Measurements from ENCODE around the gene FPR1. TPM values are rescaled to one million over a fixed set of nuclear protein-coding genes. Genes with fewer than 3 reads are reported as not detected.
"Not testable (repeated sequence)": the region's sequence is repeated elsewhere in the genome, so short reads cannot be mapped to it uniquely, and the experiment has no call there.

FPR1 gene
- total RNA-seq, 8 experiments from 2014 or later, result 0.36 to 0.97 (median 0.43) TPM; not detected in 5

DNA sequence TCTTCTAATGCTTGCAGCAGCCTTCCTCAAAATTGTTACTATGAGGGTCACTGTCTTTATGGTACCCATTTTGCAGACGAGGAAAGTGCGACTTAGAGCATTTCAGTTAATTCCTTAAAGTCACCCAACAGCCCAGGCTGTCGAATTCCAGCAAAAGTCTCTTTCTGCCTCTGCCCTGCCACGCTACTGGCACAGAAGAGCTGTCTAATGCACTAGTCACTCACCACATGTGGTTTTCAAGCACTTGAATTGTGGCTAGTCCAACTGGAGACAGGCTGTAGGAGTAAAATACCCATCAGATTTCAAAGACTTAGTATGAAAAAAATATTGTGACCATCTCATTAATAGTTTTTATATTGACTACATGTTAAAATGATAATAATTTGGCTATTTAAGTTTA lies 1.7 kb downstream of the FPR1 start:
- 20 to 69% (median 47%) methylated on average over 1 to 4 of the region's 4 CpGs; no CpG with 5 or more reads in 2 of the 10 experiments for WGBS, 10 experiments
- H3K4me3 ChIP-seq, result no peak overlapping the region
- no peak overlapping the region for H3K27ac ChIP-seq
- H3K4me1 ChIP-seq (replicated peaks in 1 of 2), result no peaks in the 10 kb centered on the region
- in situ Hi-C loops (cut with MboI; ENCODE audit: low pct_unique_long_range_greater_than_20kb in 2 of 9, low sequenced_read_pairs in 9 of 9, unreplicated experiment in 9 of 9), result no loop called here
- no peak for ATAC-seq (replicated peaks in 6 of 8)

DNA sequence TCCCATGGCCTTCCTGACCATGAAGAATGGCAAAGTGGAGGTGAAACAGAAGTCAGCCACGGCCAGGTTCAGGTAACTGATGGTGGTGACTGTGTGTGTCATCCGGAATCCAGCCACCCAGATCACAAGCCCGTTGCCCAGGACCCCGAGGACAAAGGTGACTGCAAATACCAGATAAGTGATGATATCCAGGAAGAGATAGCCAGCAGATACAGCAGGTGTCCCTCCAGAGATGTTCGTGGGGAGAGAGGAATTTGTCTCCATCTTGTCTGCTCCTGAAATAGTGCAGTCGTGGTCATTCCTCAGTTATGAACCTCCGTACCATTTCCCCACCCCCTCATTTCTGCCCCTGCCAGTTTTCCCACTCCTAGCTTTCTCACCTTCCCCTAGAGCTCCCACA lies 4.9 kb downstream of the FPR1 start:
- H3K4me3 ChIP-seq, result no peak overlapping the region
- in situ Hi-C loops (cut with MboI; ENCODE audit: low pct_unique_long_range_greater_than_20kb in 2 of 9, low sequenced_read_pairs in 9 of 9, unreplicated experiment in 9 of 9), result no loop called here
- no peak overlapping the region for H3K27ac ChIP-seq
- H3K4me1 ChIP-seq (replicated peaks in 1 of 2), result no peaks in the 10 kb centered on the region
- WGBS, 10 experiments, result 17 to 83% (median 67%) methylated on average over 1 to 3 of the region's 7 CpGs; no CpG with 5 or more reads in 5 of the 10 experiments
- no peak for ATAC-seq (replicated peaks in 6 of 8)

DNA sequence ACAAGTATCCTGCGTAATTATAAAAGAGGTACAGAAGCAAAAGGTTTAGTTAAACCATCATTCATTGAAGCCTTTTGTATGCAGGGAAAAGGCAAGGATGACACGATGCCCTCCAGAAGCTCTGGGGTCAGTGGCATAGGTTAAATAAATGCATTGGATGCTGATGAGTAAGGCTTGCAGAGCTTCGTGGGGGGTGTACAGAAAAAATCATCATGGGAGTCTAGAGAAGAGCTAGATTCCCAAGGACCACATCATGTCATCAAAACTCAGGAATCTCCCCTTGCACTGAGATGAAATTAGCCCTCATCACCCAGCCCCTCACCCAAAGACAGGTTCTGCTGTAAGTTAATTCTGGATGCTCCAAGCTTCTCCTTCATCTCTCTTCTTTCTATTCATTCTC lies 8.3 kb downstream of the FPR1 start:
- Histone ChIP-seq H3K4me1 (replicated peaks in 1 of 2) (no peaks in the 10 kb centered on the region), H3K4me3 (no peak overlapping the region), H3K27ac (no peak overlapping the region)
- no peak for ATAC-seq (replicated peaks in 6 of 8)
- in situ Hi-C loops (cut with MboI; ENCODE audit: low pct_unique_long_range_greater_than_20kb in 2 of 9, low sequenced_read_pairs in 9 of 9, unreplicated experiment in 9 of 9), result no loop called here
- 13 to 86% (median 48%) methylated on average over 1 to 3 of the region's 3 CpGs; no CpG with 5 or more reads in 1 of the 10 experiments for WGBS, 10 experiments

DNA sequence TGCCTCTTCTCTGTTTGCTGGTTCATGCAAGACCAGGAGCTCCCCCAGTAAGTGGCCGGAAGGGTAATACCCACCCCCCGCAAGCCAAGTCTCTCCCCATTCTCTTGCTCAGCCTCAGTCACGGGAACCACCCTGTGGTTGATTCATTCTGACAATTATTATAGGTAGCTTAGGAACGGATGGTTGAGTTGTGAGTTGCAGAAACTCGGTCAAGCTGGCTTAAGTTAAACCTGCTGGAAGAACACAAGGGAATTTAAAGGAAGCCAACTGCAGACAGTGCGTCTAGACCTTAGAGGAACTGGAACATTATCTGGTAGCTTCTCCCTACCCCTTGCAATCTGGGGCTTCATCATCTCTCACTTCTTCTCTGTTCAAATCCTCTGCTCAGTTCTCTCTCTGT lies 8.9 kb downstream of the FPR1 start:
- 7 to 78% (median 30%) methylated on average over 2 to 5 of the region's 6 CpGs; no CpG with 5 or more reads in 5 of the 10 experiments for WGBS, 10 experiments
- in situ Hi-C loops (cut with MboI; ENCODE audit: low pct_unique_long_range_greater_than_20kb in 2 of 9, low sequenced_read_pairs in 9 of 9, unreplicated experiment in 9 of 9), result no loop called here
- Histone ChIP-seq H3K4me3 (no peak overlapping the region), H3K4me1 (replicated peaks in 1 of 2) (no peaks in the 10 kb centered on the region), H3K27ac (no peak overlapping the region)
- peak in 1 of 8 experiments; percentile 77 for ATAC-seq (replicated peaks in 6 of 8)

DNA sequence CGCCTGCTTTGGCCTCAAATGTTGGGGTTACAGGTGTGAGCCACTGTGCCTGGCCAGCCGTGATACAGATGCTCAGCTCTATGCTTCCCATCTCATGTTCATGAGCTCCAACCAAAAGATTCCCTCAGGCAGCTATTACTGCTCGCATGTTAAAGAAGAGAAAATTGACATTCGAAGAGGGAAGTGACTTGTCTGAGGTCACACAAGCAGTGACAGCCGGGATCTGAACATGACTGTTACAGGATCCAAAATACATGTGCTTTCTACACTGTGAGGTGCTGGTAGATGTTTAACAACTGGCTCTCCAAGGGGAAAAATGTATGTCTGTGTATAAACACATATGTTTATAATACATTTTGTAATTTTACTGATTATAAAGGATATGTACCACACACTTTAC lies 11.3 kb downstream of the FPR1 start:
- ATAC-seq (replicated peaks in 6 of 8), result no peak
- Histone ChIP-seq H3K27ac (no peak overlapping the region), H3K4me1 (replicated peaks in 1 of 2) (no peaks in the 10 kb centered on the region), H3K4me3 (no peak overlapping the region)
- WGBS, 10 experiments, result 31 to 75% (median 60%) methylated on average over 1 to 5 of the region's 5 CpGs; no CpG with 5 or more reads in 4 of the 10 experiments
- in situ Hi-C loops (cut with MboI; ENCODE audit: low pct_unique_long_range_greater_than_20kb in 2 of 9, low sequenced_read_pairs in 9 of 9, unreplicated experiment in 9 of 9), result no loop called here

DNA sequence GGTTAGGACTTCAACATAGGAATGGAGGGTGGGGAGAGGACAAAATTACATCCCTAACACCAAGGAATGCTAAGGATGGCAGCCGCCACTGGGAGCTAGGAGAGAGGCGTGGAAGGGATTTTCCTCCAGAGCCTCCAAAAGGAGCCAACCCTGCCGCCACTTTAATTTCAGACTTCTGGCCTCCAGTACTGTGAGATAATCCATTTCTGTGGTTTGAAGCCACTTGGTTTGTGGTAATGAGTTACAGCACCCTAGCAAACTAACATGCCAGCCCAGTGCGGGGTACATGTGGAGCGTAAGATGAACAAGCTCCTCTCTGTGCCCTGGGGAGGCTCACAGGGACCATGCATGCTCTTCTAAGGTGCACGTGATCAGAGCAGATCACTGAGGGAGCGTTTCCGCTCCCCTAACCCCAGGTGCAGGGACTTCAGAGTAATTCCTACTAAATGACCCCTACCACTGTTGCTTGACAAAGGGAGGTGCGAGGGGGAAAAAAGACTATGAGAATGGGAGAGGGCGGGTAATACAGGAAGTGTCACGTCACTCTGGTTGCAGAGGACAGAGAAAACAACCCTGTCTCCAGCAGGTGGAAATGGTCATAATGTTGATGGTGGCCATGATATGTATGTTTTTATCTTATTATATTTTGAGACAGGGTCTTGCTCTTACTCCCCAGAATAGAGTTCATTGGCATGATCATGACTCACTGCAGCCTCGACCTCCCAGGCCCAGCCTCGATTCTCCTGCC lies 12.0 kb downstream of the FPR1 start:
- no peak overlapping the region for H3K27ac ChIP-seq

DNA sequence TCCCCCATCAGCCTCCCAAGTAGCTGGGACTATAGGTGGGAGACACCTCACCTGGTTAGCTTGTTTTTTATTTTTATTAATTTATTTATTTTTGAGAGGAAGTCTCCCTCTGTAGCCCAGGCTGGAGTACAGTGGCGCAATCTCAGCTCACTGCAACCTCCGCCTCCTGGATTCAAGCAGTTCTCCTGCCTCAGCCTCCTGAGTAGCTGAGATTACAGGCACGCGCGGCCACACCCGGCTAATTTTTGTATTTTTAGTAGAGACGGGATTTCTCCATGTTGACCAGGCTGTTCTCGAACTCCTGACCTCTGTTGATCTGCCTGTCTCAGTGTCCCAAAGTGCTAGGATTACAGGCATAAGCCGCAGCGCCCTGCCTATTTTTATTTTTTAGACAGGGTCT lies 13.2 kb downstream of the FPR1 start:
- H3K4me3 ChIP-seq; in situ Hi-C loops (cut with MboI; ENCODE audit: low pct_unique_long_range_greater_than_20kb in 2 of 9, low sequenced_read_pairs in 9 of 9, unreplicated experiment in 9 of 9); H3K4me1 ChIP-seq (replicated peaks in 1 of 2); H3K27ac ChIP-seq; ATAC-seq (replicated peaks in 6 of 8): not testable (repeated sequence)
- WGBS, 10 experiments, result 67 to 100% (median 90%) methylated on average over 1 to 10 of the region's 10 CpGs; no CpG with 5 or more reads in 4 of the 10 experiments

More for the DNA sequence above, 12.0 kb downstream of the FPR1 start:
- in situ Hi-C loops (cut with MboI; ENCODE audit: low pct_unique_long_range_greater_than_20kb in 2 of 9, low sequenced_read_pairs in 9 of 9, unreplicated experiment in 9 of 9), result no loop called here
- no peak for ATAC-seq (replicated peaks in 6 of 8)
- 19 to 94% (median 70%) methylated on average over 1 to 8 of the region's 13 CpGs; no CpG with 5 or more reads in 4 of the 10 experiments for WGBS, 10 experiments
- no peaks in the 10 kb centered on the region for H3K4me1 ChIP-seq (replicated peaks in 1 of 2)
- no peak overlapping the region for H3K4me3 ChIP-seq

DNA sequence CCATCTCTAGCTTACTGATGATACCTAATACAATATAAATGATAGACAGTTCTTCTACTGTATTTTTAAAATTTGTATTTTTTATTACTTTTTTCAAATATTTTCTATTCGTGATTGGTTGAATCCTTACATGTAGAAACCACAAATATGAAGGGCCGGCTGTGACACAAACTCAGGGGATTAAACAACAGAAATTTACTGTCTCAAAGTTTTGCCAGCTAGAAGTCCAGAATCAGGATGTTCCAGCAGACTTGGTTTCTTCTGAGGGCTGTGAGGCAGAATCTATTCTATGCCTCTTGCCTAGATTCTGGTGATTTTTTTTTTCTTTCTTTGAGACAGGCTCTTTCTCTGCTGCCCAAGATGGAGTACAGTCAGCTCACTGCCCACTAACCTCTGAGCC lies 13.8 kb downstream of the FPR1 start:
- no peak for ATAC-seq (replicated peaks in 6 of 8)
- 11 to 86% (median 44%) methylated on average over 1 to 2 of the region's 2 CpGs; no CpG with 5 or more reads in 2 of the 10 experiments for WGBS, 10 experiments

DNA sequence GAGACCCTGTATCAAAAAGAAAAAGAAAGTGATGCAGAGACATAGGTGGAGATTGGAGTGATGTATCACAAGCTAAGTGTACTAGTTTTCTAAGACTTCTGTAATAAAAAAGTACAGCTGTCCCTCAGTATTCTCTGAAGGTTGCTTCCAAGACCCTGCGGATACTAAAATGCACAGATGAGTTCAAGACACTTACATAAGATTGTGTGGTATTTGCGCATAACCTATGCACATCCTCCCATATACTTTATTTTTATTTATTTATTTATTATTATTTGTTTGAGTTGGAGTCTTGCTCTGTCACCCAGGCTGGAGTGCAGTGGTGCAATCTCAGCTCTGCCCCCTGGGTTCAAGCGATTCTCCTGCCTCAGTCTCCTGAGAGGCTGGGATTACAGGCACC lies 14.3 kb downstream of the FPR1 start:
- Histone ChIP-seq H3K4me1 (replicated peaks in 1 of 2) (no peaks in the 10 kb centered on the region), H3K4me3 (no peak overlapping the region), H3K27ac (no peak overlapping the region)
- in situ Hi-C loops (cut with MboI; ENCODE audit: low pct_unique_long_range_greater_than_20kb in 2 of 9, low sequenced_read_pairs in 9 of 9, unreplicated experiment in 9 of 9), result no loop called here
- ATAC-seq (replicated peaks in 6 of 8), result peak in 3 of 8 experiments; percentile 64 to 94 (median 65)
- WGBS, 10 experiments, result 15 to 100% (median 67%) methylated on average over 1 to 3 of the region's 3 CpGs; no CpG with 5 or more reads in 4 of the 10 experiments

More for the DNA sequence above, 13.8 kb downstream of the FPR1 start:
- no peaks in the 10 kb centered on the region for H3K4me1 ChIP-seq (replicated peaks in 1 of 2)
- in situ Hi-C loops (cut with MboI; ENCODE audit: low pct_unique_long_range_greater_than_20kb in 2 of 9, low sequenced_read_pairs in 9 of 9, unreplicated experiment in 9 of 9), result no loop called here
- no peak overlapping the region for H3K4me3 ChIP-seq
- no peak overlapping the region for H3K27ac ChIP-seq

DNA sequence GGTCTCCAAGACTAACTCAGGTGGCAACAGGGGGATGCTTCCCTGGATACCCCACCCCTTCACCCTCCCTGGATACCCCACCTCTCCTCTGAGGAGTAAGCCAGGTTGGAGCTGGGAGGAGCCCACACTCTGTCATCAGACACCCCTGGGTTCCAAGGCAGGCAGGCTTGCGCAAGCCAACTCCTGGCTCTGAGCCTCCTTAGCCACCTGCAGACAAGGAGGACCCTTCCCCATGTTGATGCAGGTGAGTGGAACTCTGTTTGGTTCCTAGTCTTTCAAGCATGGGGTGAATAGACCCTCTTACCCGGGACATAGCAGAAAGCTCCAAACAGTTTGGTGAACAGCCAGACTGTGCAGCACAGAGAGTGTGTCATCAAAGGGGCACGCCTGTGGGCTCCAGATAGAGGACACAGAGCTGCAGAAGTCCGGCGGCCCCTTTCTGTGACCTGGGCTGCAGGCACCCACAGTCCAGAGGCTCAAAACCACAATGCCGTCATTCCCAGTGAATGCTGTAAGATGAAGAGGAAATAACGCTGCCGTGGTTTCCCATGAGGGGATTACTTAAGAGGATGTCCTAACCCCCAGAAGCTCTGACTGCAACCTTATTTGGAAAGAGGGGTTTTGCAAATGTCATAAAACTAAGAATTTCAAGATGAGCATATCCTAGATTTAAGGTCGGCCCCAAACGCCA lies 15.8 kb downstream of the FPR1 start:
- peak in 2 of 8 experiments; percentile 42 for ATAC-seq (replicated peaks in 6 of 8)
- in situ Hi-C loops (cut with MboI; ENCODE audit: low pct_unique_long_range_greater_than_20kb in 2 of 9, low sequenced_read_pairs in 9 of 9, unreplicated experiment in 9 of 9), result no loop called here
- WGBS, 10 experiments, result 34 to 100% (median 77%) methylated on average over 2 to 6 of the region's 10 CpGs; no CpG with 5 or more reads in 3 of the 10 experiments
- H3K27ac ChIP-seq, result no peak overlapping the region
- no peak overlapping the region for H3K4me3 ChIP-seq
- no peaks in the 10 kb centered on the region for H3K4me1 ChIP-seq (replicated peaks in 1 of 2)

DNA sequence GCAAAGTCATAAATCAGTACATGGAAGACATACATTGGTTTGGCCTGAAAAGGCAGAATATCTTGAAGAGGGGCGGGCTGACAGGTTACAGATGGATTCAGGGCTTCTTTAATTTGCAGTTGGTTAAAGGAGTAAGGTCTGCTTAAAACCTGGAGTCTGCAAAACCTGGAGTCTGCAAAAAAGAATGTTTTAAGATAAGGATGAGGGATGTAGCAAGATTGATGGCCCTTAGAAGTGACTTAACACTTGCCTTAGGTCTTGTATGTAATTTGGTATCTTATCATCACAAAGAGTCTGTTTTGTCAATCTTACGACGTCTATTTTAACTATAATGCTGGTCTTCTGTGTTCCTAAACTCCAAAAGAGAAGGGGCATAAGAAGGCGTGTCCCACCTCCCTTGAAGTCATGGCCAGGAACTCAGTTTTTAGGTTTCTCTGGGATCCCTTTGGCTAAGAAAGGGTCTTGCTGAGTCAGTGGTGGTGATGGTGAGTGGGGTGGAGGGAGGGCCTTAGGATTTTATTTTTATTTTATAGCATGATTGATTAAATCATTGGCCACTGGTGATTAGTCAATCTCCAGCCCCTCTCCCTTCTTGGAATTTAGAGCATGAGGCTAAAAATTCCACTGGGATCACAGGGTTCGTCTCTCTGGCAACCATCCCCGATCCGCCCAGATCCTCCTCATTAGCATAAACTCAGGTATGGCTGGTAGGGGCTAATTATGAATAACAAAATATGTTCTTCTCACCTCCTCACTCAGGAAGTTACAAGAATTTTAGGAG lies 17.7 kb downstream of the FPR1 start:
- 21 to 100% (median 42%) methylated on average over 1 to 7 of the region's 7 CpGs; no CpG with 5 or more reads in 3 of the 10 experiments for WGBS, 10 experiments
- in situ Hi-C loops (cut with MboI; ENCODE audit: low pct_unique_long_range_greater_than_20kb in 2 of 9, low sequenced_read_pairs in 9 of 9, unreplicated experiment in 9 of 9), result no loop called here
- no peak for ATAC-seq (replicated peaks in 6 of 8)
- Histone ChIP-seq H3K27ac (no peak overlapping the region), H3K4me3 (no peak overlapping the region), H3K4me1 (replicated peaks in 1 of 2) (no peaks in the 10 kb centered on the region)

DNA sequence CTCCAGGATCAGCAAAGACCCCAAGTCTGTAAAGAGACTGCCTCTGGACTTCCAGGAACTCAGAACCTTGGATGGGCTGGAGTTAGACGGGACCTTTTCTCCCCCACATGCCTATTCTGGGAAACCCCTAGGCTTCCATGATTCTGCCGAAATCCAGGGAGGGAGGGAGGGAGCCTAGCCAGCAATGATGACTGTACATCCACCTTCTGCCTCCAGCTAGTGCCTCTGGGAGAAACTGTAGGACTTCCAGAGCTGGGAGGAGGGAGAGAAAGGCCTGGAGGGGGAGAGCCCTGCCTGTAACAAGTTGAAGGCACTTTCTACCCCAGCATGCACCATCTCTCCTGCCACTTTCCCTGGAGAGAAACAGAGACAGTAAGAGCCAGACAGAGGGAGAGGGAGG lies 21.9 kb downstream of the FPR1 start:
- Histone ChIP-seq H3K27ac (no peak overlapping the region), H3K4me1 (replicated peaks in 1 of 2) (peaks cover 2 to 9% of the 10 kb centered on the region in 2 donors), H3K4me3 (no peak overlapping the region)
- WGBS, 10 experiments, result 14 to 71% (median 20%) methylated on average over 1 to 2 of the region's 2 CpGs; no CpG with 5 or more reads in 6 of the 10 experiments
- ATAC-seq (replicated peaks in 6 of 8), result peak in 2 of 8 experiments; percentile 2
- in situ Hi-C loops (cut with MboI; ENCODE audit: low pct_unique_long_range_greater_than_20kb in 2 of 9, low sequenced_read_pairs in 9 of 9, unreplicated experiment in 9 of 9), result loop anchor here in 1 of 9 experiments (10.0 kb wide), 1 partner anchor 45 kb away; no protein-coding TSS in a partner anchor

All from motor neuron (in vitro differentiated cells).